ENCODE data around the gene C1orf21.

The C1orf21 gene

DNA sequence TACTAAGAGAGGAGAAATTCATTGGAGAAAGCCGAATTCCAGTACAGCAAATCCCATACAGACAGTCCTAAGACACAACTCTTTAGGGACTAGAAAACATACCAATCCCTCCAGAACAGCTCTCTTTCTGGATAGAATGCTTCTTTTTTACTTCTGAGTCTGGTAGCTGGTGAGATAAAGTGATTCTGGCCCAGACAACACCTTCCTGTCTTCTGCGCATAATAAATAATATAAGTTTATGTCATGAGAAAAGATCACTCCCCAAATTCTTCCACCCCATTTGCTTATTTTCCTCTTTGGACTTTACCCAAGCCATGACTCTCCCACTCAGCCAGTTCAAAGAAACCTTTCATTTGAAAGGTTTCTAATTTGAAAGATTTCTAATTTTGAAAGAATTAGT lies 269.4 kb downstream of the C1orf21 start:
- Histone ChIP-seq H2BK120ac (ENCODE audit: low read depth, low read length) (no peak overlapping the region), H3K18ac (ENCODE audit: low read depth in 1 of 2, low read length in 2 of 2) (no peak overlapping the region), H2BK5ac (ENCODE audit: low read depth, low read length, poor library complexity, severe bottlenecking) (no peak overlapping the region), H3K36me3 (ENCODE audit: control insufficient read depth in 1 of 2, insufficient read depth in 2 of 2, low read depth in 1 of 2, low read length in 2 of 2) (no peaks in the 10 kb centered on the region), H3K79me1 (replicated peaks; ENCODE audit: low read length, poor library complexity, severe bottlenecking) (no peaks in the 10 kb centered on the region), H3K9ac (ENCODE audit: low read length) (no peak overlapping the region), H3K27me3 (ENCODE audit: control insufficient read depth in 1 of 2, insufficient read depth in 1 of 2, low read length in 2 of 2) (no peaks in the 10 kb centered on the region), H2BK15ac (ENCODE audit: low read depth, poor library complexity, severe bottlenecking) (no peak overlapping the region), H2AK5ac (ENCODE audit: low read length, severe bottlenecking) (no peak overlapping the region), H3K23ac (ENCODE audit: low read length in 2 of 2) (no peak overlapping the region), H3K14ac (ENCODE audit: low read length in 2 of 2) (no peak overlapping the region), H2AFZ (ENCODE audit: low read depth, low read length) (no peak overlapping the region), H3K4me3 (ENCODE audit: insufficient read depth in 1 of 2, low read depth in 1 of 2, low read length in 2 of 2) (no peak overlapping the region), H3K4ac (ENCODE audit: low read depth in 1 of 2, low read length in 2 of 2) (no peak overlapping the region), H3K4me2 (ENCODE audit: low read length, poor library complexity, severe bottlenecking) (no peak overlapping the region), H4K8ac (ENCODE audit: low read length) (no peak overlapping the region), H3K27ac (ENCODE audit: low read length, poor library complexity, severe bottlenecking) (no peak overlapping the region), H3K9me3 (ENCODE audit: control insufficient read depth, low read length) (peaks cover 6% of the 10 kb centered on the region), H3K4me1 (ENCODE audit: control insufficient read depth, insufficient read depth, low read depth, low read length) (no peaks in the 10 kb centered on the region), H2BK12ac (ENCODE audit: low read length in 2 of 2) (no peak overlapping the region), H4K91ac (ENCODE audit: low read length) (no peak overlapping the region)
- DNase-seq, result no peak
- 94% methylated on average over 2 of the region's 2 CpGs for WGBS

DNA sequence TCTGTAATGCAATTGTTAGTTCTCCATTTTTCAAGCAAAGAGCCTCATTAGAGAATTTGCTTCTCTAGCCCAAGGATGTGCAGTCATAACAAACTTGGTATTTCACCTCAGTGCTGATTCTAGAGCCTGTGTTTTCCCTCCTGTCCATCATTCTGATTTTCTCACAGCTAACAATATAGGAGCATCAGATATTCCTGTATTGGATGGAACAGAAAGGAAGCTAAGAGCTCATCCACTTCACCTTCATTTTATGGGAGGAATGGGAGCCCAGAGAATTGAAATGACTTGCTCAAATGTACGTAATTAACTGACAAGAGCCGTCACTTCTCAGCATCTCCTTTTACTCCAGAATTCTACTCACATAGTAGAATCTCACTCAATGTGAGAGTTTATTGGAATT lies 271.2 kb downstream of the C1orf21 start:
- no CpG with 5 or more reads among the region's 2 CpGs for WGBS
- no peak overlapping the region for H3K14ac ChIP-seq (ENCODE audit: low read length in 2 of 2)
- no peaks in the 10 kb centered on the region for H3K9me3 ChIP-seq (ENCODE audit: control insufficient read depth, low read length)
- H3K18ac ChIP-seq (ENCODE audit: low read depth in 1 of 2, low read length in 2 of 2), result no peak overlapping the region
- H3K4ac ChIP-seq (ENCODE audit: low read depth in 1 of 2, low read length in 2 of 2), result no peak overlapping the region
- H3K4me1 ChIP-seq (ENCODE audit: control insufficient read depth, insufficient read depth, low read depth, low read length), result no peaks in the 10 kb centered on the region
- H3K27ac ChIP-seq (ENCODE audit: low read length, poor library complexity, severe bottlenecking), result no peak overlapping the region
- H3K4me2 ChIP-seq (ENCODE audit: low read length, poor library complexity, severe bottlenecking), result no peak overlapping the region
- H3K9ac ChIP-seq (ENCODE audit: low read length), result no peak overlapping the region
- H3K23ac ChIP-seq (ENCODE audit: low read length in 2 of 2), result no peak overlapping the region
- no peak overlapping the region for H3K4me3 ChIP-seq (ENCODE audit: insufficient read depth in 1 of 2, low read depth in 1 of 2, low read length in 2 of 2)
- no peak overlapping the region for H2BK15ac ChIP-seq (ENCODE audit: low read depth, poor library complexity, severe bottlenecking)
- H2AFZ ChIP-seq (ENCODE audit: low read depth, low read length), result no peak overlapping the region
- DNase-seq, result no peak
- H3K79me1 ChIP-seq (replicated peaks; ENCODE audit: low read length, poor library complexity, severe bottlenecking), result no peaks in the 10 kb centered on the region
- H2BK12ac ChIP-seq (ENCODE audit: low read length in 2 of 2), result no peak overlapping the region
- no peaks in the 10 kb centered on the region for H3K36me3 ChIP-seq (ENCODE audit: control insufficient read depth in 1 of 2, insufficient read depth in 2 of 2, low read depth in 1 of 2, low read length in 2 of 2)
- no peak overlapping the region for H4K91ac ChIP-seq (ENCODE audit: low read length)
- no peak overlapping the region for H2BK5ac ChIP-seq (ENCODE audit: low read depth, low read length, poor library complexity, severe bottlenecking)
- H4K8ac ChIP-seq (ENCODE audit: low read length), result no peak overlapping the region
- no peaks in the 10 kb centered on the region for H3K27me3 ChIP-seq (ENCODE audit: control insufficient read depth in 1 of 2, insufficient read depth in 1 of 2, low read length in 2 of 2)
- no peak overlapping the region for H2AK5ac ChIP-seq (ENCODE audit: low read length, severe bottlenecking)
- H2BK120ac ChIP-seq (ENCODE audit: low read depth, low read length), result no peak overlapping the region

DNA sequence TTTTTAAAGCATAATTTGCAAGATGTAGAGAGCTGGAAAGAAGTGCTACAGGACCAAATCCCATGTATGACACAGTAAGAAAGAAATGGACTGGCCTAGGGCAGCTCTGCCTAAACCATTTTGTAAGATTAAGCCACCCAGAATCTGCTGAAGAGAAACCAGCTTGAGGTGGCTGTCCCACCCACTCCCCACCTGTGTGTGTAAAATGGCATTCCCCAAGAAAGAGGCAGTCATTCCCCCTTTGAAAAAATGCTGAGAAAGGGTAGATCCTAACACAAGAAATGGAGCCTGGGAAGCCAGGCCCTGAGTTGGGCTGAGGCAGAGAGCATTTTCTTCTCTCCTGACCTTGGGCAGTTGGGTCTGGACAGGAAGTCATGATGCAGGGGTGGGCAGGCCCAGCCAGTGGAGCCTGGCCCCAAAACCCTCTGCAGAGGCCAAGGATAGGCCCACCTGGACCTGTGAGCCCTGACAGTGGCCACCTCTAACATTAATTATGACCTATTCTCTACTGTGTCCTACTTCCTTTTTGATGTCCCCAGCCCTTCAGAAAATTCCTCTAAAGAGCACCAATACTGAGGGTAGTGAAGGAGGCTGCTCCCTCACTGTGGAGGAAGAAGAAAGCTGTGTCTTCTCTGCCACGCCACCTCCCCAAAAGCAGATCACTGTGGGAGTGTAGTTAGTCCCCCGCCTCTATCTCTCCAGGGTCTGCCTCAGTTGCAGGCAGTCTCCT lies 273.8 kb downstream of the C1orf21 start:
- Histone ChIP-seq H2BK120ac (ENCODE audit: low read depth, low read length) (peak overlapping the region; percentile 57), H3K4me2 (ENCODE audit: low read length, poor library complexity, severe bottlenecking) (no peak overlapping the region), H4K91ac (ENCODE audit: low read length) (no peak overlapping the region), H3K9ac (ENCODE audit: low read length) (no peak overlapping the region), H3K14ac (ENCODE audit: low read length in 2 of 2) (no peak overlapping the region), H3K4me1 (ENCODE audit: control insufficient read depth, insufficient read depth, low read depth, low read length) (peaks cover 4% of the 10 kb centered on the region), H2BK5ac (ENCODE audit: low read depth, low read length, poor library complexity, severe bottlenecking) (no peak overlapping the region), H2AFZ (ENCODE audit: low read depth, low read length) (no peak overlapping the region), H3K4ac (ENCODE audit: low read depth in 1 of 2, low read length in 2 of 2) (no peak overlapping the region), H3K9me3 (ENCODE audit: control insufficient read depth, low read length) (no peaks in the 10 kb centered on the region), H3K36me3 (ENCODE audit: control insufficient read depth in 1 of 2, insufficient read depth in 2 of 2, low read depth in 1 of 2, low read length in 2 of 2) (no peaks in the 10 kb centered on the region), H2AK5ac (ENCODE audit: low read length, severe bottlenecking) (no peak overlapping the region), H3K27ac (ENCODE audit: low read length, poor library complexity, severe bottlenecking) (no peak overlapping the region), H3K4me3 (ENCODE audit: insufficient read depth in 1 of 2, low read depth in 1 of 2, low read length in 2 of 2) (peak overlapping the region in 1 of 2 experiments; percentile 32), H3K23ac (ENCODE audit: low read length in 2 of 2) (no peak overlapping the region), H2BK12ac (ENCODE audit: low read length in 2 of 2) (no peak overlapping the region), H3K18ac (ENCODE audit: low read depth in 1 of 2, low read length in 2 of 2) (peak overlapping the region; percentile 18 to 19), H4K8ac (ENCODE audit: low read length) (no peak overlapping the region), H3K27me3 (ENCODE audit: control insufficient read depth in 1 of 2, insufficient read depth in 1 of 2, low read length in 2 of 2) (peaks cover 0 to 5% of the 10 kb centered on the region in 2 experiments), H2BK15ac (ENCODE audit: low read depth, poor library complexity, severe bottlenecking) (no peak overlapping the region), H3K79me1 (replicated peaks; ENCODE audit: low read length, poor library complexity, severe bottlenecking) (no peaks in the 10 kb centered on the region)
- 93% methylated on average over 2 of the region's 2 CpGs for WGBS
- DNase-seq, result no peak

DNA sequence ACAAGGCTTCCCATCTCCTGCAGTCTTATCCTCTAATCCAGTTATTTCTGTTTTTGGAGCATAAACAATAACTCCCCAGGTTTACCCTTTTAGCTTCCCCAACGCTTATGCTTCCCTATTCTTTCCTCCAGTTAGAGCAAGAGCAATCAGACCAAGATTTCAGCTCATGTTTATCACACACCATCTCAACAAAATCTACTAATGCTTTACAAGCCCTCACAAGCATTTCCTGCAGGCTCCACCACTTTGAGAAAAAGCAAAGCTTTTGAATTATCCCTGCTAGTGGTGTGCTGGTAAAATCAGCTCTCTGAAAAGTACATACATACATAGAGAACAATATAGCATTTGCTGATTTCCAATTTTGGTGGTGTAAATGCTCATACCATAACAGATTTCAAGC lies 275.0 kb downstream of the C1orf21 start:
- Histone ChIP-seq H3K79me1 (replicated peaks; ENCODE audit: low read length, poor library complexity, severe bottlenecking) (no peaks in the 10 kb centered on the region), H2BK15ac (ENCODE audit: low read depth, poor library complexity, severe bottlenecking) (no peak overlapping the region), H3K27me3 (ENCODE audit: control insufficient read depth in 1 of 2, insufficient read depth in 1 of 2, low read length in 2 of 2) (peaks cover 0 to 5% of the 10 kb centered on the region in 2 experiments), H3K18ac (ENCODE audit: low read depth in 1 of 2, low read length in 2 of 2) (no peak overlapping the region), H3K4ac (ENCODE audit: low read depth in 1 of 2, low read length in 2 of 2) (no peak overlapping the region), H2AFZ (ENCODE audit: low read depth, low read length) (no peak overlapping the region), H2BK5ac (ENCODE audit: low read depth, low read length, poor library complexity, severe bottlenecking) (no peak overlapping the region), H3K4me3 (ENCODE audit: insufficient read depth in 1 of 2, low read depth in 1 of 2, low read length in 2 of 2) (no peak overlapping the region), H3K9ac (ENCODE audit: low read length) (no peak overlapping the region), H3K36me3 (ENCODE audit: control insufficient read depth in 1 of 2, insufficient read depth in 2 of 2, low read depth in 1 of 2, low read length in 2 of 2) (no peaks in the 10 kb centered on the region), H3K4me1 (ENCODE audit: control insufficient read depth, insufficient read depth, low read depth, low read length) (peaks cover 4% of the 10 kb centered on the region), H3K14ac (ENCODE audit: low read length in 2 of 2) (no peak overlapping the region), H3K4me2 (ENCODE audit: low read length, poor library complexity, severe bottlenecking) (no peak overlapping the region), H3K27ac (ENCODE audit: low read length, poor library complexity, severe bottlenecking) (no peak overlapping the region), H3K23ac (ENCODE audit: low read length in 2 of 2) (no peak overlapping the region), H2AK5ac (ENCODE audit: low read length, severe bottlenecking) (no peak overlapping the region), H4K8ac (ENCODE audit: low read length) (no peak overlapping the region), H2BK12ac (ENCODE audit: low read length in 2 of 2) (no peak overlapping the region), H4K91ac (ENCODE audit: low read length) (no peak overlapping the region), H3K9me3 (ENCODE audit: control insufficient read depth, low read length) (no peaks in the 10 kb centered on the region), H2BK120ac (ENCODE audit: low read depth, low read length) (no peak overlapping the region)
- DNase-seq, result no peak
- 0% methylated on average over 1 of the region's 1 CpG for WGBS
